Endothelial cell (in vitro differentiated cells): ENCODE results near the gene TNFRSF12A. TPM values are rescaled to one million over a fixed set of nuclear protein-coding genes. Genes with fewer than 3 reads are reported as not detected.

Experiments
- DNase-seq: peaks from one replicate; pipeline ENCODE4 v3.0.0; 2021; ENCODE audit warnings: low spot score
- H3K27ac Mint-ChIP-seq: one replicate; pipeline ENCODE4 v1.8.0; 2021; ENCODE audit warnings: mixed read lengths, inconsistent platforms; ENCODE audit not compliant: unreplicated experiment
- H3K27me3 Mint-ChIP-seq: one replicate; pipeline ENCODE4 v1.8.0; 2021; ENCODE audit warnings: mild to moderate bottlenecking, moderate library complexity, mixed read lengths, inconsistent platforms; ENCODE audit not compliant: unreplicated experiment
- H3K36me3 Mint-ChIP-seq: one replicate; pipeline ENCODE4 v1.8.0; 2021; ENCODE audit warnings: mild to moderate bottlenecking, low read depth, mixed read lengths, inconsistent platforms; ENCODE audit not compliant: unreplicated experiment
- H3K4me1 Mint-ChIP-seq: one replicate; pipeline ENCODE4 v1.8.0; 2021; ENCODE audit warnings: mild to moderate bottlenecking, mixed read lengths, inconsistent platforms; ENCODE audit not compliant: unreplicated experiment
- H3K4me3 Mint-ChIP-seq: one replicate; pipeline ENCODE4 v1.8.0; 2021; ENCODE audit warnings: mild to moderate bottlenecking, mixed read lengths, inconsistent platforms; ENCODE audit not compliant: unreplicated experiment
- H3K9me3 Mint-ChIP-seq: one replicate; pipeline ENCODE4 v1.8.0; 2021; ENCODE audit warnings: mixed read lengths, inconsistent platforms; ENCODE audit not compliant: unreplicated experiment
- CTCF ChIP-seq: fragments of 200-600 bp; sonication (generic); IDR thresholded peaks from one replicate; pipeline ENCODE4 v1.5.0; 2021; ENCODE audit warnings: antibody characterized with exemption; ENCODE audit not compliant: unreplicated experiment
- total RNA-seq: library from RNA; stranded (reverse); fragmentation: NEBNext Ultra II Directional; extraction: Animal tissue kit (Norgen Biotek cat#: 25700); gene quantifications from one replicate; pipeline ENCODE4 v1.2.1, GENCODE V29; 2021; ENCODE audit not compliant: unreplicated experiment

The TNFRSF12A gene
- total RNA-seq, 1 donor from 2014 or later, result 3.0 TPM

GRCh38 chr16:3026609-3027488, 6.7 kb downstream of the TNFRSF12A start:
- Mint-ChIP-seq H3K9me3 (no peaks in the 10 kb centered on the region), H3K4me3 (peak overlapping the region; percentile 51), H3K27me3 (peaks cover 17% of the 10 kb centered on the region), H3K36me3 (peaks cover 6% of the 10 kb centered on the region), H3K27ac (no peak overlapping the region), H3K4me1 (peaks cover 17% of the 10 kb centered on the region)
- TF ChIP-seq CTCF, result no peak
- no peak for DNase-seq

- Mint-ChIP-seq H3K4me1 (peaks cover 11% of the 10 kb centered on the region), H3K4me3 (no peak overlapping the region)
Observed at GRCh38 chr16:3027489-3027795, 7.3 kb downstream of the TNFRSF12A start.

GRCh38 chr16:3027983-3028715, 8.0 kb downstream of the TNFRSF12A start:
- H3K27ac Mint-ChIP-seq, result no peak overlapping the region
- peaks cover 18% of the 10 kb centered on the region for H3K27me3 Mint-ChIP-seq
- no peaks in the 10 kb centered on the region for H3K9me3 Mint-ChIP-seq
- peak; percentile 85 for TF ChIP-seq CTCF
- peak; percentile 96 for DNase-seq
- no peak overlapping the region for H3K4me3 Mint-ChIP-seq
- peaks cover 6% of the 10 kb centered on the region for H3K36me3 Mint-ChIP-seq
- H3K4me1 Mint-ChIP-seq, result peaks cover 6% of the 10 kb centered on the region

More at GRCh38 chr16:3027489-3027795, 7.3 kb downstream of the TNFRSF12A start:
- H3K27me3 Mint-ChIP-seq, result peaks cover 18% of the 10 kb centered on the region
- no peaks in the 10 kb centered on the region for H3K9me3 Mint-ChIP-seq
- H3K36me3 Mint-ChIP-seq, result peaks cover 6% of the 10 kb centered on the region
- no peak for TF ChIP-seq CTCF
- DNase-seq, result no peak
- no peak overlapping the region for H3K27ac Mint-ChIP-seq

- Mint-ChIP-seq H3K4me3 (no peak overlapping the region), H3K36me3 (peaks cover 6% of the 10 kb centered on the region), H3K9me3 (no peaks in the 10 kb centered on the region), H3K27ac (no peak overlapping the region), H3K4me1 (peaks cover 5% of the 10 kb centered on the region), H3K27me3 (peaks cover 17% of the 10 kb centered on the region)
- no peak for DNase-seq
- TF ChIP-seq CTCF, result no peak
Observed at GRCh38 chr16:3028716-3029319, 8.7 kb downstream of the TNFRSF12A start.
